ENCODE results near the gene BATF3. TPM values are rescaled to one million over a fixed set of nuclear protein-coding genes. Genes with fewer than 3 reads are reported as not detected.

The BATF3 gene
- total RNA-seq, 1 experiment from 2014 or later, result 3.9 TPM

DNA sequence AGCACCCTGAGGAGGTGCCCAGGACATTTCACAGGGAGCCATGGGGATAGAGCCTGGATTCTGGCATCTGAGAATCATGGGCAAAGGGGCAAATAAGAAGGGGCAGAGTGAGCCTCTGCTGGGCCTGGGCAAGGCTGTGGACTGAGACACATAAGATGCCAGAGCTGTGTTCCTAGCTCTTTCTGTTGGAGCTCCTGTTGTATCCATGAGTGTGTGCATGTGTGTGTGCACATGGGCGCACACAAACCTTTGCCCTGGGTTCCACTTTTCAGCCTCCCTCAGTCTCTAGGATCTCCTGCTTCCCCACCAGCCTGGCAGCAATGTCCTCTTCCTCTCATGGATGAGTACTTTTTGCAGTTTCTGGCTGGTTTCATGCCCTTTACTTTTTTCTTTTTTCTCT is 47.0 kb downstream of the BATF3 start (continued):
- TF ChIP-seq, protein P1, sequence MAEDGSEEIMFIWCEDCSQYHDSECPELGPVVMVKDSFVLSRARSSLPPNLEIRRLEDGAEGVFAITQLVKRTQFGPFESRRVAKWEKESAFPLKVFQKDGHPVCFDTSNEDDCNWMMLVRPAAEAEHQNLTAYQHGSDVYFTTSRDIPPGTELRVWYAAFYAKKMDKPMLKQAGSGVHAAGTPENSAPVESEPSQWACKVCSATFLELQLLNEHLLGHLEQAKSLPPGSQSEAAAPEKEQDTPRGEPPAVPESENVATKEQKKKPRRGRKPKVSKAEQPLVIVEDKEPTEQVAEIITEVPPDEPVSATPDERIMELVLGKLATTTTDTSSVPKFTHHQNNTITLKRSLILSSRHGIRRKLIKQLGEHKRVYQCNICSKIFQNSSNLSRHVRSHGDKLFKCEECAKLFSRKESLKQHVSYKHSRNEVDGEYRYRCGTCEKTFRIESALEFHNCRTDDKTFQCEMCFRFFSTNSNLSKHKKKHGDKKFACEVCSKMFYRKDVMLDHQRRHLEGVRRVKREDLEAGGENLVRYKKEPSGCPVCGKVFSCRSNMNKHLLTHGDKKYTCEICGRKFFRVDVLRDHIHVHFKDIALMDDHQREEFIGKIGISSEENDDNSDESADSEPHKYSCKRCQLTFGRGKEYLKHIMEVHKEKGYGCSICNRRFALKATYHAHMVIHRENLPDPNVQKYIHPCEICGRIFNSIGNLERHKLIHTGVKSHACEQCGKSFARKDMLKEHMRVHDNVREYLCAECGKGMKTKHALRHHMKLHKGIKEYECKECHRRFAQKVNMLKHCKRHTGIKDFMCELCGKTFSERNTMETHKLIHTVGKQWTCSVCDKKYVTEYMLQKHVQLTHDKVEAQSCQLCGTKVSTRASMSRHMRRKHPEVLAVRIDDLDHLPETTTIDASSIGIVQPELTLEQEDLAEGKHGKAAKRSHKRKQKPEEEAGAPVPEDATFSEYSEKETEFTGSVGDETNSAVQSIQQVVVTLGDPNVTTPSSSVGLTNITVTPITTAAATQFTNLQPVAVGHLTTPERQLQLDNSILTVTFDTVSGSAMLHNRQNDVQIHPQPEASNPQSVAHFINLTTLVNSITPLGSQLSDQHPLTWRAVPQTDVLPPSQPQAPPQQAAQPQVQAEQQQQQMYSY (CRISPR knock-in tag; IDR thresholded peaks at IDR 0.05), result no peak
- TF ChIP-seq NR3C1 (CRISPR knock-in tag; conservative IDR thresholded peaks at IDR 0.05; ENCODE audit: low read depth) (no peak), OVOL2 (CRISPR knock-in tag; IDR thresholded peaks at IDR 0.05; ENCODE audit: borderline replicate concordance) (no peak), ZNF263 (CRISPR knock-in tag; IDR thresholded peaks at IDR 0.05; ENCODE audit: low read depth) (no peak), ZNF423 (CRISPR knock-in tag; IDR thresholded peaks at IDR 0.05) (no peak), ESRRA (CRISPR knock-in tag; IDR thresholded peaks at IDR 0.05; ENCODE audit: borderline replicate concordance) (no peak), KAT7 (CRISPR knock-in tag; IDR thresholded peaks at IDR 0.05; ENCODE audit: borderline replicate concordance) (no peak)
- TF ChIP-seq, protein P2, sequence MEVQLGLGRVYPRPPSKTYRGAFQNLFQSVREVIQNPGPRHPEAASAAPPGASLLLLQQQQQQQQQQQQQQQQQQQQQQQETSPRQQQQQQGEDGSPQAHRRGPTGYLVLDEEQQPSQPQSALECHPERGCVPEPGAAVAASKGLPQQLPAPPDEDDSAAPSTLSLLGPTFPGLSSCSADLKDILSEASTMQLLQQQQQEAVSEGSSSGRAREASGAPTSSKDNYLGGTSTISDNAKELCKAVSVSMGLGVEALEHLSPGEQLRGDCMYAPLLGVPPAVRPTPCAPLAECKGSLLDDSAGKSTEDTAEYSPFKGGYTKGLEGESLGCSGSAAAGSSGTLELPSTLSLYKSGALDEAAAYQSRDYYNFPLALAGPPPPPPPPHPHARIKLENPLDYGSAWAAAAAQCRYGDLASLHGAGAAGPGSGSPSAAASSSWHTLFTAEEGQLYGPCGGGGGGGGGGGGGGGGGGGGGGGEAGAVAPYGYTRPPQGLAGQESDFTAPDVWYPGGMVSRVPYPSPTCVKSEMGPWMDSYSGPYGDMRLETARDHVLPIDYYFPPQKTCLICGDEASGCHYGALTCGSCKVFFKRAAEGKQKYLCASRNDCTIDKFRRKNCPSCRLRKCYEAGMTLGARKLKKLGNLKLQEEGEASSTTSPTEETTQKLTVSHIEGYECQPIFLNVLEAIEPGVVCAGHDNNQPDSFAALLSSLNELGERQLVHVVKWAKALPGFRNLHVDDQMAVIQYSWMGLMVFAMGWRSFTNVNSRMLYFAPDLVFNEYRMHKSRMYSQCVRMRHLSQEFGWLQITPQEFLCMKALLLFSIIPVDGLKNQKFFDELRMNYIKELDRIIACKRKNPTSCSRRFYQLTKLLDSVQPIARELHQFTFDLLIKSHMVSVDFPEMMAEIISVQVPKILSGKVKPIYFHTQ (CRISPR knock-in tag; IDR thresholded peaks at IDR 0.05), result no peak

DNA sequence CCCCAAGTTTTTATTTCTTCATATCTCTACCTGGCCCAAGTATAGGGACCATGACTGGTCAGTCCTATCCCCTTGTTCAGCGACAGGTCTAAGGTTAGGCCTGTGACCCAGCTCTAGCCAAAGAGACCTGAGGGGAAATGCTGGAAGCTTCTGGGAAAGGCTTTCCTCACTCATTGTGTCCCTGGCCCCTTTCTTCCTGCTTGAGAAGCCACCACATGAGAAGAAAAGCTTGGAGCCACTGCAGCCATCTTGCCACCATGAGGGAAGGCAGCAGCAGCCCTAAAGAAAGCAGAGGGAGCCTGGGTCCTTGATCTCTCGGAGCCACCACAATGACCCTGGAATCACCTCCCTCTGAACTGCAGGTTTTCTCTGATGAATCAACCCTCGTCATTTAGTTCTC is 47.7 kb downstream of the BATF3 start:
- H3K27me3 Mint-ChIP-seq (ENCODE audit: low read depth), result peaks cover 3% of the 10 kb centered on the region; the same call in 1 of the 2 replicates
- DNase-seq (ENCODE audit: low spot score) (no peak), ATAC-seq (no peak)
- 0 out of 2 replicates have a peak, but pooled peaks cover 4% of the 10 kb centered on the region for H3K4me1 Mint-ChIP-seq
- no peaks in the 10 kb centered on the region for H3K36me3 Mint-ChIP-seq
- H3K4me3 Mint-ChIP-seq, result no peak overlapping the region
- CTCF ChIA-PET, result interaction anchor here (0.9 to 1.9 kb wide), 3 partner anchors 13 to 196 kb away, joined by 3 to 10 read pairs (median 8); no protein-coding TSS in a partner anchor
- H3K9me3 Mint-ChIP-seq, result no peaks in the 10 kb centered on the region
- TF ChIP-seq ETV6 (CRISPR knock-in tag; IDR thresholded peaks at IDR 0.05) (no peak), KAT7 (CRISPR knock-in tag; IDR thresholded peaks at IDR 0.05; ENCODE audit: borderline replicate concordance) (no peak)
- H3K27ac Mint-ChIP-seq, result no peak overlapping the region
- POLR2A ChIA-PET, result no interaction called here

DNA sequence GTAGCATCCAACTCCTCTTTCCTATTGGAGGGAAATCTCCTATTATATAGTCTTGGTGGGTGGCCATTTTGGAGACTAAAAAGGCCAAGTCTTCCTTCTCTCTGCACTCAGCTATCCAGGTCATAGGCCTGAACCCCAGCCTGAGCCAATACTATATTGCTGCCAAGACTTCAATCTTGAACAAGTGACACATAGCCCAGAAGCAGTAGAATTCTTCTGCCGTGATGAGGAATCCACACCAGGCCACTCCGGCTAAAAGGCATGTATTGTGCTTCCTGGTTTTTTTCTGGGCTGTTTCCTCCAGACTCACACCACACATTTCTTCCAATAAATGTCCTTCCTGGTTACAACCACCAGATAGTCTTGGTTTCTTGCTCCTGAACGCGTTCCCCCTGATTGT is 48.1 kb downstream of the BATF3 start:
- TF ChIP-seq, protein P3, sequence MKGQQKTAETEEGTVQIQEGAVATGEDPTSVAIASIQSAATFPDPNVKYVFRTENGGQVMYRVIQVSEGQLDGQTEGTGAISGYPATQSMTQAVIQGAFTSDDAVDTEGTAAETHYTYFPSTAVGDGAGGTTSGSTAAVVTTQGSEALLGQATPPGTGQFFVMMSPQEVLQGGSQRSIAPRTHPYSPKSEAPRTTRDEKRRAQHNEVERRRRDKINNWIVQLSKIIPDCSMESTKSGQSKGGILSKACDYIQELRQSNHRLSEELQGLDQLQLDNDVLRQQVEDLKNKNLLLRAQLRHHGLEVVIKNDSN (CRISPR knock-in tag; IDR thresholded peaks at IDR 0.05), result no peak
- TF ChIP-seq GRHL2 (CRISPR knock-in tag; IDR thresholded peaks at IDR 0.05; ENCODE audit: insufficient replicate concordance, severe bottlenecking), result no peak
- no peak for TF ChIP-seq KAT7 (CRISPR knock-in tag; IDR thresholded peaks at IDR 0.05; ENCODE audit: borderline replicate concordance)
- TF ChIP-seq, protein P4, sequence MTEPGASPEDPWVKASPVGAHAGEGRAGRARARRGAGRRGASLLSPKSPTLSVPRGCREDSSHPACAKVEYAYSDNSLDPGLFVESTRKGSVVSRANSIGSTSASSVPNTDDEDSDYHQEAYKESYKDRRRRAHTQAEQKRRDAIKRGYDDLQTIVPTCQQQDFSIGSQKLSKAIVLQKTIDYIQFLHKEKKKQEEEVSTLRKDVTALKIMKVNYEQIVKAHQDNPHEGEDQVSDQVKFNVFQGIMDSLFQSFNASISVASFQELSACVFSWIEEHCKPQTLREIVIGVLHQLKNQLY (CRISPR knock-in tag; IDR thresholded peaks at IDR 0.05), result no peak
- no peak for TF ChIP-seq ZNF138 (CRISPR knock-in tag; conservative IDR thresholded peaks at IDR 0.05)
- no peak for TF ChIP-seq TEAD1 (CRISPR knock-in tag; IDR thresholded peaks at IDR 0.05)
- no peak for TF ChIP-seq ZNF671 (CRISPR knock-in tag; IDR thresholded peaks at IDR 0.05)
- no peak for TF ChIP-seq TCF7 (CRISPR knock-in tag; IDR thresholded peaks at IDR 0.05; ENCODE audit: low read depth)
- no peak for TF ChIP-seq PRRX2 (CRISPR knock-in tag; IDR thresholded peaks at IDR 0.05)
- TF ChIP-seq, protein P5, sequence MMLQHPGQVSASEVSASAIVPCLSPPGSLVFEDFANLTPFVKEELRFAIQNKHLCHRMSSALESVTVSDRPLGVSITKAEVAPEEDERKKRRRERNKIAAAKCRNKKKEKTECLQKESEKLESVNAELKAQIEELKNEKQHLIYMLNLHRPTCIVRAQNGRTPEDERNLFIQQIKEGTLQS (CRISPR knock-in tag; conservative IDR thresholded peaks at IDR 0.05), result no peak
- TF ChIP-seq JAZF1 (CRISPR knock-in tag; IDR thresholded peaks at IDR 0.05), result no peak
- Mint-ChIP-seq H3K9me3 (no peaks in the 10 kb centered on the region), H3K36me3 (no peaks in the 10 kb centered on the region), H3K27ac (no peak overlapping the region), H3K27me3 (ENCODE audit: low read depth) (peaks cover 3% of the 10 kb centered on the region; the same call in 1 of the 2 replicates), H3K4me1 (0 out of 2 replicates have a peak, but pooled peaks cover 4% of the 10 kb centered on the region), H3K4me3 (no peak overlapping the region)
- no peak for ATAC-seq
- ChIA-PET POLR2A (no interaction called here), CTCF (interaction anchor here (0.9 to 1.9 kb wide), 2 partner anchors 14 to 196 kb away, joined by 3 to 10 read pairs; no protein-coding TSS in a partner anchor)
- no peak for DNase-seq (ENCODE audit: low spot score)
